ENCODE data around the gene CORT. TPM values are rescaled to one million over a fixed set of nuclear protein-coding genes. Genes with fewer than 3 reads are reported as not detected.
A peak's percentile ranks its signal among the peaks of the same experiment; 100 is the strongest.

The CORT gene
- total RNA-seq, 1 donor from 2014 or later: not detected

DNA sequence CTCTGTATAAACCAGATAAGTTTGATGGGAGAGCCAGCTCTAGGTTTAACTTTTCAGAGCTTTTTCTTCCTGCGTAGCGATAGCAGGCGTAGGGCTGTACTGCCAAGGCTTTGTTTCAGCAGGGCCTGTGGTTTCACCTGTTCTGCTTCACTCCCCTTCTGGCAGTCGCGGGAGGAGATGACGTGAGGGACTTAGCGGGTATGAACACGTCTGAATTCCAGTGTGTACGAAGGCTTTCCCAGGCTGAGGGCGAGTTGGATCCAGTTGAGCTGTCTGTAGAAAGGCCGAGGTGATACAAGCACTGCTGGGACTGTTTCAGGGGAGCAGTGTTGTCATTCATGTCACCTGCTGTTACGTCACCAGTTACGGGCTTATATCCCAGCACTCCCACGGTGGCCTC lies 46.1 kb downstream of the CORT start:
- Histone ChIP-seq H3K27me3 (ENCODE audit: low read depth) (no peaks in the 10 kb centered on the region), H3K9me3 (no peaks in the 10 kb centered on the region), H3K36me3 (peaks cover 14% of the 10 kb centered on the region), H3K4me1 (peaks cover 15% of the 10 kb centered on the region), H3K27ac (peak overlapping the region; percentile 53), H3K4me3 (no peak overlapping the region)
- DNase-seq (no peak), ATAC-seq (no peak)
- intact Hi-C loops (cut with DNase I): no loop called here
- TF ChIP-seq, protein P1, sequence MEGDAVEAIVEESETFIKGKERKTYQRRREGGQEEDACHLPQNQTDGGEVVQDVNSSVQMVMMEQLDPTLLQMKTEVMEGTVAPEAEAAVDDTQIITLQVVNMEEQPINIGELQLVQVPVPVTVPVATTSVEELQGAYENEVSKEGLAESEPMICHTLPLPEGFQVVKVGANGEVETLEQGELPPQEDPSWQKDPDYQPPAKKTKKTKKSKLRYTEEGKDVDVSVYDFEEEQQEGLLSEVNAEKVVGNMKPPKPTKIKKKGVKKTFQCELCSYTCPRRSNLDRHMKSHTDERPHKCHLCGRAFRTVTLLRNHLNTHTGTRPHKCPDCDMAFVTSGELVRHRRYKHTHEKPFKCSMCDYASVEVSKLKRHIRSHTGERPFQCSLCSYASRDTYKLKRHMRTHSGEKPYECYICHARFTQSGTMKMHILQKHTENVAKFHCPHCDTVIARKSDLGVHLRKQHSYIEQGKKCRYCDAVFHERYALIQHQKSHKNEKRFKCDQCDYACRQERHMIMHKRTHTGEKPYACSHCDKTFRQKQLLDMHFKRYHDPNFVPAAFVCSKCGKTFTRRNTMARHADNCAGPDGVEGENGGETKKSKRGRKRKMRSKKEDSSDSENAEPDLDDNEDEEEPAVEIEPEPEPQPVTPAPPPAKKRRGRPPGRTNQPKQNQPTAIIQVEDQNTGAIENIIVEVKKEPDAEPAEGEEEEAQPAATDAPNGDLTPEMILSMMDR (IDR thresholded peaks at IDR 0.05): no peak

DNA sequence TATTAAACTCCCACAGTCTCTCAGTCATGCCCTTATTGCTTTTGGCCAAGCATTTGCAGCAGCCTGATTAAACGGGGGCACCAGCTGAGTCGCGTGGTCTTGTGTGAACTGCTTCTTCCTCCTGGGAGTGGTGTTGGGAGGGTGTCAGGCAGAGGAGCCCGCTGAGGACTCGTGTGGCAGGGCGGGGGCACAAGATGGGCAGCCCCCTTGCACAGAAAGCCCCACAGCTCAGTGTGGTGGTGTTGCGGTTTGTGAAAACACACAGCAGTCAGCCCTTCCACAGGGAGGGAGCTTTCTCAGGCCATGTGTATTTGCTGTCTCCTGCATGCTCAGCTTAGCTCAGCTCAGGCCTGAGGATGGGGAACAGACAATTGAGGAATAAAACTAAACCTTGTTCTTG lies 47.3 kb downstream of the CORT start:
- no peak for DNase-seq
- peaks cover 14% of the 10 kb centered on the region for H3K36me3 ChIP-seq
- intact Hi-C loops (cut with DNase I): no loop called here
- peaks cover 15% of the 10 kb centered on the region for H3K4me1 ChIP-seq
- no peak overlapping the region for H3K27ac ChIP-seq
- no peak overlapping the region for H3K4me3 ChIP-seq
- TF ChIP-seq, protein P1 (IDR thresholded peaks at IDR 0.05): no peak
- H3K9me3 ChIP-seq: no peaks in the 10 kb centered on the region
- no peak for ATAC-seq
- H3K27me3 ChIP-seq (ENCODE audit: low read depth): no peaks in the 10 kb centered on the region

DNA sequence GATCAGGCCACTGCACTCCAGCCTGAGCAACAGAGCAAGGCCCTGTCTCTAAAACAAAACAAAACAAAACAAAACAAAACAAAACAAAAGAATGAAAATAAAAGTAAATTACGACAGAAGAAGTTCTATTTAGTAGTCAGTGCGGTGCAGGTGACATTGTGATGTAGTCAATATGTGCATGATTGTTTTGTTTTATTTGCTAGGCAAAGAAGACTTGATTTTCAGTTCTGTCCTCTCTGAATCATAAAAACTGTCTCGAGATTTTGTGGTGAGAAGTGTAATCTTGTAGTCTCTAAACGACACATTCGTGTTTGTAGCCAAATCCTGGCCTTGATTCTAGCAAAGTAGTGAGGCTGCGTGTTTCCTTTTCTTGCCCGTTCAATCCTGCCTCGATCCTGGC lies 48.4 kb downstream of the CORT start:
- TF ChIP-seq, protein P1 (IDR thresholded peaks at IDR 0.05): no peak
- Histone ChIP-seq H3K36me3 (peaks cover 14% of the 10 kb centered on the region), H3K4me1 (peaks cover 15% of the 10 kb centered on the region), H3K27ac (no peak overlapping the region), H3K4me3 (no peak overlapping the region), H3K9me3 (no peaks in the 10 kb centered on the region), H3K27me3 (ENCODE audit: low read depth) (no peaks in the 10 kb centered on the region)
- intact Hi-C loops (cut with DNase I): no loop called here
- ATAC-seq: no peak
- no peak for DNase-seq

Other genes with a start within 250 kb of the CORT start
- gene KIF1B, start 239.5 kb upstream of the CORT start, total RNA-seq: 38.0 TPM
- gene PGD, start 51.0 kb upstream of the CORT start, total RNA-seq: 213 TPM
- gene CENPS, start 19.6 kb upstream of the CORT start, total RNA-seq: 13.4 TPM
- 37.0 TPM for gene DFFA, start 22.5 kb downstream of the CORT start, total RNA-seq
- 27.9 TPM for gene PEX14, start 24.9 kb downstream of the CORT start, total RNA-seq